SK-N-SH (cell line): ENCODE measurements around the gene DUS3L.
A peak's percentile ranks its signal among the peaks of the same experiment; 100 is the strongest.

Experiments used
- CTCF ChIP-seq: fragments of 200-600 bp; sonication (generic); IDR thresholded peaks from 2 replicates; pipeline ENCODE4 v1.6.1; 2017; ENCODE audit warnings: antibody characterized with exemption, mild to moderate bottlenecking, moderate library complexity
- EP300 ChIP-seq, 2 experiments: IDR thresholded peaks; 2 replicates each; pipeline versions ENCODE4 v1.4.0 to v1.6.1; 2012; ENCODE audit warnings: borderline replicate concordance in 1 of 2, low read depth in 1 of 2, low read length in 1 of 2
- MAX ChIP-seq: IDR thresholded peaks from 2 replicates; pipeline ENCODE4 v1.4.0; 2012; ENCODE audit warnings: low read depth
- POLR2AphosphoS5 ChIP-seq: IDR thresholded peaks from 2 replicates; pipeline ENCODE4 v1.6.1; 2012; ENCODE audit warnings: low read depth, low read length
- RCOR1 ChIP-seq: fragments of 150-350 bp; IDR thresholded peaks from 2 replicates; pipeline ENCODE4 v1.6.1; 2017; ENCODE audit warnings: antibody characterized with exemption, low read length
- RFX5 ChIP-seq: IDR thresholded peaks from 2 replicates; pipeline ENCODE4 v1.6.1; 2012; ENCODE audit warnings: mild to moderate bottlenecking, improper control_type of control experiment, low read length

GRCh38 chr19:5805462-5806132 lies 14.6 kb upstream of the DUS3L start:
- TF ChIP-seq CTCF (peak; percentile 78), POLR2AphosphoS5 (no peak), EP300 (IDR thresholded peaks at IDR 0.05; ENCODE audit: borderline replicate concordance in 1 of 2, low read depth in 1 of 2, low read length in 1 of 2) (no peak), RCOR1 (no peak), RFX5 (no peak), MAX (no peak)
